ENCODE results near the gene CASZ1.

CASZ1 gene

GRCh38 chr1:10621906-10622305 is 174.5 kb downstream of the CASZ1 start:
- Histone ChIP-seq H3K36me3 (ENCODE audit: control insufficient read depth in 1 of 2, insufficient read depth in 2 of 2, low read length in 2 of 2) (peaks cover 21 to 45% of the 10 kb centered on the region in 2 donors), H3K9me3 (ENCODE audit: control insufficient read depth in 1 of 2, low read length in 2 of 2) (no peaks in the 10 kb centered on the region), H3K9ac (ENCODE audit: low read depth in 1 of 2, low read length in 2 of 2) (no peak overlapping the region), H3K4me3 (ENCODE audit: low read depth in 1 of 2, low read length in 2 of 2) (no peak overlapping the region), H3K4me1 (ENCODE audit: control insufficient read depth in 1 of 2, insufficient read depth in 2 of 2, low read length in 2 of 2) (no peaks in the 10 kb centered on the region), H3K27ac (ENCODE audit: low read depth, low read length) (no peak overlapping the region), H3K27me3 (ENCODE audit: control insufficient read depth in 1 of 2, insufficient read depth in 2 of 2, low read length in 2 of 2) (no peaks in the 10 kb centered on the region)

- Histone ChIP-seq H3K9me3 (ENCODE audit: control insufficient read depth in 1 of 2, low read length in 2 of 2) (no peaks in the 10 kb centered on the region), H3K9ac (ENCODE audit: low read depth in 1 of 2, low read length in 2 of 2) (no peak overlapping the region), H3K27ac (ENCODE audit: low read depth, low read length) (no peak overlapping the region), H3K27me3 (ENCODE audit: control insufficient read depth in 1 of 2, insufficient read depth in 2 of 2, low read length in 2 of 2) (no peaks in the 10 kb centered on the region), H3K36me3 (ENCODE audit: control insufficient read depth in 1 of 2, insufficient read depth in 2 of 2, low read length in 2 of 2) (peaks cover 21 to 39% of the 10 kb centered on the region in 2 donors), H3K4me1 (ENCODE audit: control insufficient read depth in 1 of 2, insufficient read depth in 2 of 2, low read length in 2 of 2) (no peaks in the 10 kb centered on the region), H3K4me3 (ENCODE audit: low read depth in 1 of 2, low read length in 2 of 2) (no peak overlapping the region)
Observed at GRCh38 chr1:10620776-10621175, 175.7 kb downstream of the CASZ1 start.

GRCh38 chr1:10617931-10618885 is 178.2 kb downstream of the CASZ1 start:
- H3K27me3 ChIP-seq (ENCODE audit: control insufficient read depth in 1 of 2, insufficient read depth in 2 of 2, low read length in 2 of 2), result no peaks in the 10 kb centered on the region
- no peak overlapping the region for H3K4me3 ChIP-seq (ENCODE audit: low read depth in 1 of 2, low read length in 2 of 2)
- H3K9me3 ChIP-seq (ENCODE audit: control insufficient read depth in 1 of 2, low read length in 2 of 2), result no peaks in the 10 kb centered on the region
- H3K27ac ChIP-seq (ENCODE audit: low read depth, low read length), result no peak overlapping the region
- no peak overlapping the region for H3K9ac ChIP-seq (ENCODE audit: low read depth in 1 of 2, low read length in 2 of 2)
- no peaks in the 10 kb centered on the region for H3K4me1 ChIP-seq (ENCODE audit: control insufficient read depth in 1 of 2, insufficient read depth in 2 of 2, low read length in 2 of 2)
- H3K36me3 ChIP-seq (ENCODE audit: control insufficient read depth in 1 of 2, insufficient read depth in 2 of 2, low read length in 2 of 2), result peaks cover 13 to 26% of the 10 kb centered on the region in 2 donors

- Histone ChIP-seq H3K4me1 (ENCODE audit: control insufficient read depth in 1 of 2, insufficient read depth in 2 of 2, low read length in 2 of 2) (no peaks in the 10 kb centered on the region), H3K4me3 (ENCODE audit: low read depth in 1 of 2, low read length in 2 of 2) (no peak overlapping the region), H3K27ac (ENCODE audit: low read depth, low read length) (no peak overlapping the region), H3K27me3 (ENCODE audit: control insufficient read depth in 1 of 2, insufficient read depth in 2 of 2, low read length in 2 of 2) (no peaks in the 10 kb centered on the region), H3K36me3 (ENCODE audit: control insufficient read depth in 1 of 2, insufficient read depth in 2 of 2, low read length in 2 of 2) (peaks cover 13 to 27% of the 10 kb centered on the region in 2 donors), H3K9ac (ENCODE audit: low read depth in 1 of 2, low read length in 2 of 2) (no peak overlapping the region), H3K9me3 (ENCODE audit: control insufficient read depth in 1 of 2, low read length in 2 of 2) (no peaks in the 10 kb centered on the region)
Observed at GRCh38 chr1:10617318-10617717, 179.1 kb downstream of the CASZ1 start.

GRCh38 chr1:10616696-10617095 is 179.8 kb downstream of the CASZ1 start:
- H3K9me3 ChIP-seq (ENCODE audit: control insufficient read depth in 1 of 2, low read length in 2 of 2), result no peaks in the 10 kb centered on the region
- no peak overlapping the region for H3K4me3 ChIP-seq (ENCODE audit: low read depth in 1 of 2, low read length in 2 of 2)
- no peak overlapping the region for H3K9ac ChIP-seq (ENCODE audit: low read depth in 1 of 2, low read length in 2 of 2)
- H3K27ac ChIP-seq (ENCODE audit: low read depth, low read length), result no peak overlapping the region
- H3K4me1 ChIP-seq (ENCODE audit: control insufficient read depth in 1 of 2, insufficient read depth in 2 of 2, low read length in 2 of 2), result no peaks in the 10 kb centered on the region
- no peaks in the 10 kb centered on the region for H3K27me3 ChIP-seq (ENCODE audit: control insufficient read depth in 1 of 2, insufficient read depth in 2 of 2, low read length in 2 of 2)
- peaks cover 9 to 21% of the 10 kb centered on the region in 2 donors for H3K36me3 ChIP-seq (ENCODE audit: control insufficient read depth in 1 of 2, insufficient read depth in 2 of 2, low read length in 2 of 2)

GRCh38 chr1:10615932-10616671 is 180.3 kb downstream of the CASZ1 start:
- Histone ChIP-seq H3K27me3 (ENCODE audit: control insufficient read depth in 1 of 2, insufficient read depth in 2 of 2, low read length in 2 of 2) (no peaks in the 10 kb centered on the region), H3K36me3 (ENCODE audit: control insufficient read depth in 1 of 2, insufficient read depth in 2 of 2, low read length in 2 of 2) (peaks cover 9 to 19% of the 10 kb centered on the region in 2 donors), H3K27ac (ENCODE audit: low read depth, low read length) (no peak overlapping the region), H3K9ac (ENCODE audit: low read depth in 1 of 2, low read length in 2 of 2) (no peak overlapping the region), H3K4me1 (ENCODE audit: control insufficient read depth in 1 of 2, insufficient read depth in 2 of 2, low read length in 2 of 2) (no peaks in the 10 kb centered on the region), H3K9me3 (ENCODE audit: control insufficient read depth in 1 of 2, low read length in 2 of 2) (no peaks in the 10 kb centered on the region), H3K4me3 (ENCODE audit: low read depth in 1 of 2, low read length in 2 of 2) (no peak overlapping the region)

- Histone ChIP-seq H3K27ac (ENCODE audit: low read depth, low read length) (no peak overlapping the region), H3K9ac (ENCODE audit: low read depth in 1 of 2, low read length in 2 of 2) (no peak overlapping the region), H3K4me3 (ENCODE audit: low read depth in 1 of 2, low read length in 2 of 2) (no peak overlapping the region), H3K27me3 (ENCODE audit: control insufficient read depth in 1 of 2, insufficient read depth in 2 of 2, low read length in 2 of 2) (no peaks in the 10 kb centered on the region), H3K9me3 (ENCODE audit: control insufficient read depth in 1 of 2, low read length in 2 of 2) (no peaks in the 10 kb centered on the region), H3K4me1 (ENCODE audit: control insufficient read depth in 1 of 2, insufficient read depth in 2 of 2, low read length in 2 of 2) (no peaks in the 10 kb centered on the region), H3K36me3 (ENCODE audit: control insufficient read depth in 1 of 2, insufficient read depth in 2 of 2, low read length in 2 of 2) (peaks cover 9 to 19% of the 10 kb centered on the region in 2 donors)
Observed at GRCh38 chr1:10615332-10615731, 181.1 kb downstream of the CASZ1 start.

- no peak overlapping the region for H3K27ac ChIP-seq (ENCODE audit: low read depth, low read length)
- no peak overlapping the region for H3K4me3 ChIP-seq (ENCODE audit: low read depth in 1 of 2, low read length in 2 of 2)
- no peak overlapping the region for H3K9ac ChIP-seq (ENCODE audit: low read depth in 1 of 2, low read length in 2 of 2)
- H3K36me3 ChIP-seq (ENCODE audit: control insufficient read depth in 1 of 2, insufficient read depth in 2 of 2, low read length in 2 of 2), result peaks cover 9 to 19% of the 10 kb centered on the region in 2 donors
- no peaks in the 10 kb centered on the region for H3K4me1 ChIP-seq (ENCODE audit: control insufficient read depth in 1 of 2, insufficient read depth in 2 of 2, low read length in 2 of 2)
- no peaks in the 10 kb centered on the region for H3K9me3 ChIP-seq (ENCODE audit: control insufficient read depth in 1 of 2, low read length in 2 of 2)
- no peaks in the 10 kb centered on the region for H3K27me3 ChIP-seq (ENCODE audit: control insufficient read depth in 1 of 2, insufficient read depth in 2 of 2, low read length in 2 of 2)
Observed at GRCh38 chr1:10614377-10615225, 181.8 kb downstream of the CASZ1 start.

- peaks cover 6 to 17% of the 10 kb centered on the region in 2 donors for H3K36me3 ChIP-seq (ENCODE audit: control insufficient read depth in 1 of 2, insufficient read depth in 2 of 2, low read length in 2 of 2)
Observed at GRCh38 chr1:10613861-10614260, 182.6 kb downstream of the CASZ1 start.

More at GRCh38 chr1:10613861-10614260, 182.6 kb downstream of the CASZ1 start:
- H3K27me3 ChIP-seq (ENCODE audit: control insufficient read depth in 1 of 2, insufficient read depth in 2 of 2, low read length in 2 of 2), result no peaks in the 10 kb centered on the region
- H3K4me1 ChIP-seq (ENCODE audit: control insufficient read depth in 1 of 2, insufficient read depth in 2 of 2, low read length in 2 of 2), result no peaks in the 10 kb centered on the region
- H3K9me3 ChIP-seq (ENCODE audit: control insufficient read depth in 1 of 2, low read length in 2 of 2), result no peaks in the 10 kb centered on the region
- H3K9ac ChIP-seq (ENCODE audit: low read depth in 1 of 2, low read length in 2 of 2), result no peak overlapping the region
- H3K27ac ChIP-seq (ENCODE audit: low read depth, low read length), result no peak overlapping the region
- no peak overlapping the region for H3K4me3 ChIP-seq (ENCODE audit: low read depth in 1 of 2, low read length in 2 of 2)

Measured in duodenal mucosa (tissue), 2 donors.